CD4-positive, alpha-beta T cell treated with Interleukin-6 at 100 ng/mL for 8 hours (primary cell): ENCODE measurements around the gene TRIM40.
"Not testable (repeated sequence)": the region's sequence is repeated elsewhere in the genome, so short reads cannot be mapped to it uniquely, and the experiment has no call there.

Source experiments
- DNase-seq: peaks from one replicate; pipeline ENCODE4 v3.0.0-alpha.2; 2020; ENCODE audit warnings: mixed read lengths, low spot score

Gene TRIM40

DNA sequence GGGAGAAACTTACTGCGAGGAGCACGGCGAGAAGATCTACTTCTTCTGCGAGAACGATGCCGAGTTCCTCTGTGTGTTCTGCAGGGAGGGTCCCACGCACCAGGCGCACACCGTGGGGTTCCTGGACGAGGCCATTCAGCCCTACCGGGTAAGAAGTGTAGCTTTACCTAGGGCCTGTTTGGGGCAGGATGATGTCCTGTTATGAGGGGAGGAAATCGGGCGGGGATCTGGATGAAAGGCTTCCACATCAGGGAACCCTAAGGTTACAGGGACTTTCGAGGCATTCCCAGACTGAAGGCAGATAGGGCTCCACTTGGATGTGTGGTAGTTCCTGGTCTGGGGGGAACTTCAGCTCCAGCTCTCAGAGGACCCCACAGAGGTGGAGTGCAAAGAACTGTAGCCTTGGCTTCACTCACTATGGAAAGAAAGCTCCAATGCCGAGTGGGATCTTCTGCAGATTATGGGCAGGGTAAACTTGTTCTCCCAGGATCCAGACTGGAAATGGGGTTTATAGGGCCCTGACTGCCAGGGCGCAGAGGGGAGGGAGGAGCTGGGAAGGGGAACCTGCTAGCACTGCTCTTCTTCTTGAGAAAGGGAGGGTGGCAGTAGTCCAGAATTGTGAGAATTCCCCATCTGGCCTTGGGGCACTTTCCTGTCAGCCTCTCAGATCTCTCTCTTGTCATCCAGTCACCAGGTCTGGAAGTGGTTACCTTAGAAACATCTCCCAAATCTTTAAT lies 28.1 kb downstream of the TRIM40 start:
- no peak for DNase-seq

DNA sequence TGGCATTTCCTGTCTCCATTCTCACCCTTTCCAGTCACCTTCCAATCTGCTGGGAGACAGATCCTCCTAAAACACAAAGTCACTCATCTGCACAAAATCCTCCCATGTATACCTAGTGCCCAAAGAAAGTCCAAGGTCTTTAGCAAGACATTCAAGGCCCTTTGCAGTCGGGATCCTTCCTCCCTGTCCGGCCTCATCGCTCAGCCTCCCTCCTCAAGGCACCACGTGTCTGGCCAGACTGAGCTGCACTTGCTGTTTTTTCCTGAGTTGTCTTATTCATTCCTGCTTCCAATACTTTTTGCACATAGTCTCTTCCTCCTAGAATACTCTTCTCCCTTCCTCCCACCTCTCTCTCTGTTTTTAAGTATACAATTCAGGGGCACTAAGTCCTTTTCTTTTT lies 28.8 kb downstream of the TRIM40 start:
- no peak for DNase-seq

DNA sequence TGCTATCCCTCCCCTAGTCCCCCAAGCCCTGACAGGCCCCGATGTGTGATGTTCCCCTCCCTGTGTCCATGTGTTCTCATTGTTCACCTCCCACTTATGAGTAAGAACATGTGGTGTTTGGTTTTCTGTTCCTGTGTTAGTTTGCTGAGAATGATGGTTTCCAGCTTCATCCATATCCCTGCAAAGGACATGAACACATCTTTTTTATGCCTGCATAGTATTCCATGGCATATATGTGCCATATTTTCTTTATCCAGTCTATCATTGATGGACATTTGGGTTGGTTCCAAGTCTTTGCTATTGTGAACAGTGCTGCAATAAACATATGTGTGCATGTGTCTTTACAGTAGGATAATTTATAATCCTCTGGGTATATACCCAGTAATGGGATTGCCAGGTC lies 29.3 kb downstream of the TRIM40 start:
- not testable (repeated sequence) for DNase-seq

DNA sequence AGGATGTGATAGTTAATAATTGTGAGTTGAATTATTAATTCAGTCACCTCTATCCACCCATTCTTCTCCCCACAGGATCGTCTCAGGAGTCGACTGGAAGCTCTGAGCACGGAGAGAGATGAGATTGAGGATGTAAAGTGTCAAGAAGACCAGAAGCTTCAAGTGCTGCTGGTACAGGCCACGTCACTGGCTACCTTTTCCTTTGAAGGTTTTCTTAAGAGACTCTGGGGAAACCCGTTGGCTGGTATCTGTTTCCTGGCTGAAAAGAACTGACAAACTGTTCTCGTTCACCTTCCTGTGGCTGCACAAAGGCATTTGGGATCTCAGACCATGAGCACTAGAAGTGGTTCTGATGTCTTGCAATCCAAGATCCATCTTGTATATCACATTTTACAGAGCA lies 31.2 kb downstream of the TRIM40 start:
- no peak for DNase-seq

DNA sequence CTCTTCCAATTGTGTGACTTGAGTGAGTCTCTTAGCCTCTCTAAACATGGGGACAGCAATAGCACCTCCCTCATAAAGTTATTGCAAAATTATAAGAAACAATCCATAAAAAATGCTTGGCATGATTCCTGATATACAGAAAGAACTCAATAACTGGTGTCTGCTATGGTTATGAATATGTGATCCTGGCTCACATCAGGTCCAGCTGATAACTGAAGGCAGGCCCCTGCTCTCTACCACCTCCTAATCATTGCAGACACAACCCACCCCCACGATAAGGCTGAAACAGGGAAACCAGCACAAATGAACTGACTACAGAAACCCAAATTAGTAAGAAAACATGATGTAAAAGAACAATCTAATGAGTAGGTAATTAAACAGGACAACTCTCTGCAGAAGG lies 32.8 kb downstream of the TRIM40 start:
- no peak for DNase-seq

DNA sequence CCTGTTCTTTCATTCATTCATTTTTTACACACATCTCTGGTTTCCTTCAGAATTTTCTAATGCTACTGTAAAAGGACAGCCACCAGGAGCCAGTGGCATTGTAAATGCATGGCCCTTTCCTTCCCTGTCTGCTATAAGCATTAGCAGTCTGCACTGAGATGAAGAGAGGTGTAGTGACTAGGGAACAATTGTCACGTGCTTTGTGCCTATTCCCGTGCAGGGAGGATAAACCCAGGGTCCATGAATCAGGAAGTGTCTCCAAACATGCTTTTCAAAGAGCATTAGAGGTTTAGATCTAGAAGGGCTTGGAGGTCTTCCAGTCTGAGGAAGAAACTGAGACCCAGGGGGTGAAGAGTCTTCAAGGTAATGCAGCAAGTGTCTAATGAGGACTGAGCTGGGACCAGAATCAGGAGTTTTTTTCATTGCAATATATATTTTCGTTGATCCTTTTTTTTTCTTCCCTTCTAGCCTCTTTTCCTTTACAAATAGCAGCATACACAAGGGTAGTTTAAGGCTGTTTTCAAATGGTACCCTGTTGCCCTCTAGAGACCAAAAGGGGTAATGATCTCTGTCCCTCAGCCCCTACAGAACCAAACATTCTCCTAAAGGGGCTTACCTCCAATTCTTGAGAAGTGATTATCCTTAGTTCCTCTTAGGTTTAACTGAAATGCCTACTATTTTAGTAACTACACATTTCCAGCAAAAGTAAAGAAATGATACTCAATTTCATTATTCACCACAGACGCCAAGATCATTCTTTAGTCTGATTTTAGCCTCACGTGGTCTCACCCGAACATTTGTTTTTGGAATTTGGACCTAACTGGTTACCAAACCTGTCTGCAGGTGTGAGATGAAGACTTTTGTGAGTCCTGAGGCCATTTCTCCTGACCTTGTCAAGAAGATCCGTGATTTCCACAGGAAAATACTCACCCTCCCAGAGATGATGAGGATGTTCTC lies 34.0 kb downstream of the TRIM40 start:
- DNase-seq: peak; percentile 24

DNA sequence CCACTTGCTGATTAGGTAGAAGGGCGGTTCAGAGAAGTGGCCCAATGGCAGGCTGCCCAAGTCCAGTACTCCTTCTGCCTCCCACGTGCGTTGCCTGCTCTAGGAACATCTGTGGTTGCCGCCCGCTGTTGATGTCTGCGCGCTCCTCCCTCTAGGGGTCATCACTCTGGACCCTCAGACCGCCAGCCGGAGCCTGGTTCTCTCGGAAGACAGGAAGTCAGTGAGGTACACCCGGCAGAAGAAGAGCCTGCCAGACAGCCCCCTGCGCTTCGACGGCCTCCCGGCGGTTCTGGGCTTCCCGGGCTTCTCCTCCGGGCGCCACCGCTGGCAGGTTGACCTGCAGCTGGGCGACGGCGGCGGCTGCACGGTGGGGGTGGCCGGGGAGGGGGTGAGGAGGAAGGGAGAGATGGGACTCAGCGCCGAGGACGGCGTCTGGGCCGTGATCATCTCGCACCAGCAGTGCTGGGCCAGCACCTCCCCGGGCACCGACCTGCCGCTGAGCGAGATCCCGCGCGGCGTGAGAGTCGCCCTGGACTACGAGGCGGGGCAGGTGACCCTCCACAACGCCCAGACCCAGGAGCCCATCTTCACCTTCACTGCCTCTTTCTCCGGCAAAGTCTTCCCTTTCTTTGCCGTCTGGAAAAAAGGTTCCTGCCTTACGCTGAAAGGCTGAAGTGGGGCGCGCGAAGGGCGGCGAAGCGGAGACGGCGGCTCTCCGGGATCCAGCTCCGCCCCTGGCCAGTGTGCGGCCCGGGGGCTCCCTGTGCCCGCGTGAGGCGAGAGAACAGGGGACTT lies 35.9 kb downstream of the TRIM40 start:
- DNase-seq: no peak

DNA sequence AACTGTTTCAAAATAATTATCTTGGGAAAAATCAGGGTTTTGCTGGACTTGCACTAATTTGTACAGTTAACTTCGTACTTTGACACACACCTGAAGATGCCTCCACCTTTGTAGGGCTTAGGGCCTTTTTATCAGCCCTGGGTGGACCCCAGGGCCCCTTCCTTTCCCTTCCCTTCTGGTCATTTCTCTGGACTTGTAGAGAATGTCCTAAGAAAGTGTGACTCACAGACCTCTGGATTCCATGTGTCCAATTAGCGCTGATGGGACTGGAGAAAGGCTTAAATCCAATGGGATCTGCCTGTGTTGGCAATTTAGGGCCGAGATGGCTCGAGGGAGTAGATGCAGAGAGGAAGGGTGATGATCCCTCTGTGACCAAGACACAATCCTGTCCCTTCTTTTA lies 36.7 kb downstream of the TRIM40 start:
- no peak for DNase-seq

DNA sequence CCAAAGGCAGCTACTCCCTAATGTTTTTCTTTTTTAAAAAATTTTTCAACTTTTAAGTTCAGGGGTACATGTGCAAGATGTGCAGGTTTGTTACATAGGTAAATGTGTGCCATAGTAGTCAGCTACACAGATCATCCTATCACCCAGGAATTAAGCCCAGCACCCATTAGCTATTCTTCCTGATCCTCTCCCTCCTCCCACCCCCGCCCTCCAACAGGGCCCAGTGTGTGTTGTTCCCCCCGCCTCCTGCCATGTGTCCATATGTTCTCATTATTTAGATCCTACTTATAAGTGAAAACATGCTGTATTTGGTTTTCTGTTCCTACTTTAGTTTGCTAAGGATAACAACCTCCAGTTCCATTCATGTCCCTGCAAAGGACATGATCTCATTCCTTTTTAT lies 39.8 kb downstream of the TRIM40 start:
- no peak for DNase-seq

DNA sequence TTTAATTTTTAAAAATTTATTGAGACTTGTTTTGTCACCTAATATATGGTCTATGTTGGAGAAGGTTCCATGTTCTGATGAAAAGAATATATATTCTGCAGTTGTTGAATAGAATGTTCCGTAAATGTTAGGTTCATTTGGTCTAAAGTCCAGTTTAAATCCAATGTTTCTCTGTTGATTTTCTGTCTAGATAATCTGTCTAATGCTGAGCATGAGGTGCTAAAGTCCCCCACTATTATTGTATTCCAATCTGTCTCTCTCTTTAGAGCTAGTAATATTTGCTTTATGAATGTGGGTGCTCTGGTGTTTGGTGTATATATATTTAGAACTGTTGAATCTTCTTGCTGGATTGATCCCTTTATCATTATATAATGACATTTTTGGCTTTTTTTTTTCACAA lies 42.9 kb downstream of the TRIM40 start:
- DNase-seq: no peak

DNA sequence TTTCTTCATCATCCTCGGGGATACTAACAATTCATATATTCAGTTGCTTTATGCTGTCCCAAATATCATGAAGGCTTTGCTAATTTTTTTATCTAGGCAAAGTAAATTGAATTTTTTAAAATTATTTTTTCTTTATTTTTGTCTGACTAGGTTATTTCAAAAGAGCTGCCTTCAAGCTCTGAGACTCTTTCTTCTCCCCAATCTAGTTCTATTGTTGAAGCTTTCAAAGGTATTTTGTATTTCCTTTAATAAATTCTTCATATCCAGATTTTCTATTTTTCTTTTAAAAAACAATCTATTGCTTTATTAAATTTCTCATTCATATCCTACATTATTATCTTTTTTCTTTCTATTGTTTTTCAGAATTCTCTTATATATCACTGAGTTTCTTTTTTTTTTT lies 44.2 kb downstream of the TRIM40 start:
- no peak for DNase-seq

DNA sequence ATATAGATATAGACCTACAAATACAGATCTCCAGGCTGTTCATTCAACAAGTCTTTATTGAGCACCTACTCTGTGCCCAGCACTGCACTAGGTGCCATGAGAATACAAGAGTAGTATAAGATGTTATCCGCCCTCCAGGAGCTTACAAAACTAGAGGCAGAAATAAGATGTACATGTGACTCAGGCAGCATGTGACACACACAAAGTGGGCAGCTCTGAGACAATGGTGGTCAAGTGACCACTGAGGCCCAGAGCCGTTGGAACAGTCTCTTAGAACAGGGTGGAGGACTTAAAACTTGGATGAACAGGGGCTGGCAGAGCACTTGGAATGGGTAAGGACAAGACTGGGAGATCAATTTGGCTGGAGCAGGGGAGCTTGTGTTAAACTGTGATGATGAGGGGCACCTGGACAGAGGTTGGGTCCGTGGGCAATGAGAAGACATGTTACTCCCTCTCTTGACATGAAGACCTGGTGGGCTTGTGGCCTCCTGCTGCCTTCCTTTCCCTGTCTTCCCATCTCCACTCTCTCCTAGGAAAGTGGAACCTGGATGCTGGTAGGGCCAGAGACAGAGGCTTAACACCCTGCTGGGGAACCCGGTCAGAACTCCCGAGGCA lies 48.6 kb downstream of the TRIM40 start:
- no peak for DNase-seq

DNA sequence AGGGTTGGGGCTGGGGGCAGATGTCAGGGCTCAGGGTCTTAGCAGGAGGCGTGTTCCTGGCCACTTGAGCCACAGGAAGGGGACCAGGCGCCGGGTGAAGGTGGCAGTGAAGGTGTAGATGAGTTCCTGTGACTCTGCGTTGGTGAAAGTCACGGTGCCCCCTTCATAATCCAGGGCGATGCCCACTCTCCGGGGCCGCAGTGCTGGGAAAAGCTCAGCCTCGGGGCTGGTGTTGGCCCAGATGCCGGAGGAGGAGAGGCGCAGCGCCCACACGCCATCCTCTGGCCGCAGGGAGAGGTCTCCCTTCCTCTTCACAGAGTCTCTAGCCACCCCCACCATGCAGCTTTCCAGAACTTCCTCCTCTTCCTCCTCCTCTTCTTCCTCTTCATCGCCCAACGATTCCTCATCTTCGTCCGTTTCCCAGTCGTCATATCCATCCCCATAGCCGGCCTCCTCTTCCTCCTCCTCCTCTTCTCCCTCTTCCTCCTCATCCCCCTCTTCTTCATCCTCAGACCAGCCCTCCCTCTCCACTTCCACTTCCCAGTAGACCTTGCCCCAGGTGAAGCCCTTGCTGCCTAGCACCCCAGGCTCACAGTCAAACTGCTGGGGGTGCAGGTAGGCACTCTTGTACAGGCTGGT lies 50.0 kb downstream of the TRIM40 start:
- DNase-seq: no peak

DNA sequence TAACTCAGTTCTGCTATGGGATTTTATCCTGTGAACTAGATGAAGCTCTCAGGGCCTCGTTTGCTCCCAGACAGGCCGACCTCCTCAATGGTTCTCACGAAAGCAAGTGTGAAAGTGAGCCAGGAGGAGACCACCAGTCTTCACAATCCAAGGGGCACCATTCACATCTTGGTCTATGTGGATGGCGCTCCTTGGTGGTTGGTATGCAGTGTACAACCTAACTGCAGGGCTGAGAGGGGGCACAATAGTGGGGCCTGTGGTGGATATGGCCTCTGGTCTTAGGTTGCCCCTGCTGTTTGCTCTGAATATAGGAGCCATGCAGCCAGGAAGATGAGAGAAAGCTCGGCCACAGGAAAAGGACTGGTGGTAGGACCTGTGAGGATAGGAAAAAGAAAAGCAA lies 52.6 kb downstream of the TRIM40 start:
- DNase-seq: no peak

DNA sequence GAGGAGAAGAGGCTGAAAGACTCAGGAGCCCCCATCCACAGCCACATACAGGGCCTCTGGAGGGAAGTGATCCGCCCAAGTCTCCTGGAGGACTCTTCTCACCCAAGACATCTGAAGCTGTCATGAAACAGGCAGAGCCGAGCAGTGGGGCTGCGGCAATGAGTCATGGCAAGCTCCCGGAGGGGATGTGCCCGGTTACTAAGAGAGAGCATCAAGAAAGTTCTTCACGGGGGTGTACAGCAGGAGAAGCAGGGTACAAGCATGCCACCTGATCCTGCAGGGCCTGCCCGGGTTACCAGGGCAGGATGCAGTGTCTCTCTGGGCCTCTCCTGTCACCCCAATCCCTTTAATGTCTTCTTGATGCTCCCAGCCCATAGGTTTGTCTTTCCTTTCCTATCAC lies 56.1 kb downstream of the TRIM40 start:
- DNase-seq: no peak

DNA sequence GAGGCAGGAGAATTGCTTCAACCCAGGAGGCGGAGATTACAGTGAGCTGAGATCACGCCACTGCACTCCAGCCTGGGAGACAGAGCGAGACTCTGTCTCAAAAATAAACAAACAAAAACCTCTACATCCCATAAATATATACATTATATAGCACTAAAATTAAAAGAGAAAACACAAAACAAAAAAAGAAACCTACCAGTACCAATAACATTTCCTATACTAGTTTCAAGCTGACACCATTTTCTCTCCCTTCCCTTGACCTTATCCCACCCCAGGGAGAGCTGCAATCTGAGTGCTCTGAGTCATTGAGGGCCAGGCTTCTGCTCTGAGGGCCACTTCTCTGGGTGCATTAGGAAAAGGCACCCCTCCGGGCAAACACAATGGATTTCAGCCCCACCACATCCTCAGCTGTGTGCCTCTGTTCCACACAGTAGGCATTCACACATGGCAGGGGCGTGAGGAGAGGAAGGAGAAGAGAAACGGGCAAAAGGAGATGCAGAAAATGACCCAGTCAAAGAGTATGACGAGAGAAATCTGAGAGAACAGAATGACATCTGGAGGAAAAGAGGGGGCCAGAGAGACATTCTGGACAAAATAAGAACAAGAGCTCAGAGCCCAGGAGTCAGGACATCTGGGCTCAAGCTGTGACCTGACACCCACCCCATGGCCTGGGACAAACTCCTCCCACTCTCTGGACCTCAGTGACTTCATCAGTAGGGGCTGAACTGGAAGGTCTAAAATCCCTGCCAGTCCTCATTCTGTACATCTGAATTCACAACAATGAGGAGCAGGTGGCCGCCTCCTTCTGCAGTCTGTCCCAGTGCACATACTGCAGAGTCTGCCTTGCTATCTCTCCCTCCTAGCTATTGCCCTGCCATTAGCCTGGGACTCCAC lies 59.1 kb downstream of the TRIM40 start:
- no peak for DNase-seq

DNA sequence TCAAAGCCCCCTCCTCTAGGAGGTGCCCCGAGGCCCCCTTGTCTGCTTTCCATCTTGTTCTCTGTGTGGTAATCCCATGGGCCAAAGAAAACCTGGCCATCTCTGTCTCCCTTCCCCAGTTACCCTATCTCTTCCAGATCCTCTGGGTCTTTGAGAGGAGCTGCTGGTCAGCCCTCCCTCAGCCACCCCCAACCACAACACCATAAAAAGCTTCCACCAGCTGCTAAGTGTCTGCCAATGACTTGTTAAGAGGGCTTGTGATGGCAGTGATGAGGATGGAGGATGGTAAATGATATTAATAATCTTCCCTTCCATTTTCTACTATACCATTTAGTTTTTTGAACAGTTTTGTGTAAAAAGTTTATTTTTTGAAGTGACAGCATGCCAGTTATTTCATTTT lies 60.0 kb downstream of the TRIM40 start:
- DNase-seq: no peak

DNA sequence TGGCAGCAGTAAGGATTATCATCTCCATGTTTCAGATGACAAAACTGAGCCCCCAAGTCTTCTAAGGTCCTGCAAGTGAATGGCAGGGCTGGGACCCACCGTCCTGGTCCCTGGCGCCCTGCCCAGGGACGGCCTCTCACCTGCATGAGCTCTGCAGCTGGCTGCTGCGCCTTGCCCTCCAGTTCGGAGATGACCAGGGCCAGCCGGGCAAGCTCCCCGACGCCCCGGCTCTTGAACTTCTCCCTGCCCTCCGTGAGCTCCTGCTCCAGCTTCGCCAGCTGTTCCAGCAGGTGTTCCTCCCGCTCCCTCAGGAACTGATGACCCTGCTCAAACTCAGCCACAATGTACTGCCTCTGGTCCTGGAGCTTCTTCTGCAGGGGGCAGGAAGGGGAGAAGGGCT lies 60.4 kb downstream of the TRIM40 start:
- no peak for DNase-seq
